HepG2 (cell line): ENCODE data around the gene GNA15.

Experiments
- ARNTL ChIP-seq: sonication (generic); formaldehyde crosslinking; IDR thresholded peaks from 2 replicates; pipeline ENCODE4 v1.4.0; 2020; ENCODE audit warnings: mild to moderate bottlenecking, missing genetic modification reagents
- CEBPB ChIP-seq: IDR thresholded peaks from 2 replicates; pipeline ENCODE4 v1.6.1; 2011; ENCODE audit warnings: low read depth, low read length, improper control_type of control experiment, borderline replicate concordance
- CTCF ChIP-seq: sonication (generic); formaldehyde crosslinking; IDR thresholded peaks from 2 replicates; pipeline ENCODE4 v1.5.0; 2020; ENCODE audit warnings: mild to moderate bottlenecking, missing genetic modification reagents, moderate library complexity
- ELF4 ChIP-seq: sonication (generic); formaldehyde crosslinking; IDR thresholded peaks from 2 replicates; pipeline ENCODE4 v1.5.0; 2020; ENCODE audit warnings: missing genetic modification reagents, mild to moderate bottlenecking, moderate library complexity, borderline replicate concordance
- ESRRA ChIP-seq: sonication (generic); formaldehyde crosslinking; IDR thresholded peaks from 2 replicates; pipeline ENCODE4 v1.5.1; 2020; ENCODE audit warnings: mild to moderate bottlenecking, low read depth, missing genetic modification reagents
- FOXP4 ChIP-seq: sonication (generic); formaldehyde crosslinking; IDR thresholded peaks from 2 replicates; pipeline ENCODE4 v1.4.0; 2020; ENCODE audit warnings: missing genetic modification reagents
- MBNL3 ChIP-seq: fragments of 250-450 bp; sonication (Bioruptor Pico); conservative IDR thresholded peaks from 2 replicates; pipeline ENCODE4 v1.8.0; 2022; ENCODE audit warnings: mild to moderate bottlenecking, inconsistent platforms
- SOX6 ChIP-seq, 2 experiments: fragments of 450-650 bp in 1 of 2; sonication (generic) in 1 of 2; formaldehyde crosslinking in 1 of 2; IDR thresholded peaks; 2 replicates each; pipeline versions ENCODE4 v1.4.0 to v1.6.1; 2017 to 2020; ENCODE audit warnings: antibody characterized with exemption in 1 of 2, mild to moderate bottlenecking in 1 of 2, missing genetic modification reagents in 1 of 2
- STAT6 ChIP-seq: sonication (generic); formaldehyde crosslinking; IDR thresholded peaks from 2 replicates; pipeline ENCODE4 v1.4.0; 2020; ENCODE audit warnings: missing genetic modification reagents, mild to moderate bottlenecking, borderline replicate concordance
- TCF7 ChIP-seq: sonication (generic); IDR thresholded peaks from 2 replicates; pipeline ENCODE4 v1.6.1; 2016; ENCODE audit warnings: antibody characterized with exemption, low read depth
- WIZ ChIP-seq: sonication (generic); formaldehyde crosslinking; IDR thresholded peaks from 2 replicates; pipeline ENCODE4 v1.5.1; 2020; ENCODE audit warnings: mild to moderate bottlenecking, missing genetic modification reagents
- ZNF274 ChIP-seq: sonication (generic); formaldehyde crosslinking; IDR thresholded peaks from 2 replicates; pipeline ENCODE4 v1.5.1; 2020; ENCODE audit warnings: mild to moderate bottlenecking, missing genetic modification reagents
- ZNF383 ChIP-seq: sonication (generic); formaldehyde crosslinking; IDR thresholded peaks from 2 replicates; pipeline ENCODE4 v1.4.0; 2020; ENCODE audit warnings: missing genetic modification reagents, mild to moderate bottlenecking, borderline replicate concordance
- ZNF558 ChIP-seq: sonication (generic); formaldehyde crosslinking; IDR thresholded peaks from 2 replicates; pipeline ENCODE4 v1.9.0; 2022; ENCODE audit warnings: mild to moderate bottlenecking, missing genetic modification reagents, borderline replicate concordance

- TF ChIP-seq SOX6 (IDR thresholded peaks at IDR 0.05) (no peak), SOX6 (CRISPR knock-in tag; IDR thresholded peaks at IDR 0.05) (no peak), ZNF274 (CRISPR knock-in tag) (no peak), ESRRA (CRISPR knock-in tag) (no peak), ELF4 (no peak), CTCF (CRISPR knock-in tag) (no peak), ZNF383 (CRISPR knock-in tag) (no peak), ARNTL (CRISPR knock-in tag) (no peak), MBNL3 (CRISPR knock-in tag) (no peak), TCF7 (no peak), WIZ (no peak), STAT6 (CRISPR knock-in tag) (no peak), FOXP4 (CRISPR knock-in tag) (no peak), CEBPB (no peak), ZNF558 (CRISPR knock-in tag) (no peak)
Observed at GRCh38 chr19:3100747-3101730, 34.8 kb upstream of the GNA15 start.
